HG03280 (cell line): ENCODE measurements around the gene MRAP2.
"Not testable (repeated sequence)": the region's sequence is repeated elsewhere in the genome, so short reads cannot be mapped to it uniquely, and the experiment has no call there.

Experiments
- ATAC-seq: cut with Tn5 transposase; IDR thresholded peaks from one replicate; pipeline ENCODE4 v1.9.1; 2021; ENCODE audit warnings: mild to moderate bottlenecking, moderate library complexity; ENCODE audit not compliant: unreplicated experiment

MRAP2 gene

DNA sequence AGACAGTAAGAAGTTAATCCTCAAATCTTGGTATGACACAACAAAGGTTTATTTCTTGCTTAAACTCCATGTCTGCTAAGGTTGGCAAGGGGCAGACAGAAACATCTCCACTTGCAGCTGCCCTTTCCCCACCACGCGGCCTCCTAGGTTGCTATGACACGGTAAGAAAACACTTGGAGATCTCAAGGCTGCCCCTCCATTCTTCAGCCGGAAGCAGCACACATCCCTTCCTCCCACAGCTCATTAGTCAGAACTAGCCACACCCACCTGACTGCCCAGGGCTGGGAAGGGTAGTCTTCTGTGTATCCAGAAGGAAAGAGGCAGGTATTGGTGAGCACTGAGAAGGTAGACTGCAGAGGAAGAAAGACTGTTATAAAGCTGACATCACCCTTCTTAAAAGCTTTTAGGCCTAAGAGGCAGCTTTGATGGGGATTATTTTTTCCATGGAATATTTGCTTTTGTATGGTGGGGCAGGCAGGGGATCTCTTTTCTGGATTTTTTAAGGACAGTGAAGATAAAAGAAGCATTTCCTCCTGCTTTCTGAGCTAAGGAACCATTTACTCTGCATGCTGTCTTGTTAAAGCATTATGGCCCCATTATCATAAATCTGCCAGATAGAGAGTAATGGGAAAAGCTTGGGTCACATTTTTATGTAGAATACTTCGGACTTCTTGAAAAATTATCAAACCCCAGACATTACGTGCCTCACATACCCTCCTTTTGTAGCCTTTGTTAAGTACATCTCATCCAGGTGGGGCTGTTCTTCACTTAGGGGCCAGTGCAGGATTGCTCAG is 41.6 kb downstream of the MRAP2 start:
- ATAC-seq: no peak

DNA sequence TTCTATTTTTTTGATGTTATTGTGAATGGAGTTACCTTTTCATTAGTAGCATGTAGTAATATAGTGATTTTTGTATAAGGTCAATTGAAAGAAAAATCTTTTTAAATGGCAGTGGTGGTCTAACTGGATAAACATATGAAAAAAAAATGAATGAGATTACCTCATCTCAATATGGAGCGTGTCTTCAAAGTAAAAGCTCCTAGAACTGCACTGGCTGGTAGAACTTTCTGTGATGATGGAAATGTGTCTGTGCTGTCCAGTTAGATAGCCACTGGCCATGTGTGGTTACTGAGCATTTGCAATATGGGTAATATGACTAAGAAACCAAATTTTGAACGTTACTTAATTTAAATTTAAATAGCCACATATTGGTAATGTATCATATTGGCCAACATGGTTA is 44.1 kb downstream of the MRAP2 start:
- no peak for ATAC-seq

- ATAC-seq: no peak
Observed at GRCh38 chr6:84078335-84078734, 44.8 kb downstream of the MRAP2 start.

GRCh38 chr6:84081222-84081621 is 47.6 kb downstream of the MRAP2 start:
- ATAC-seq: no peak

DNA sequence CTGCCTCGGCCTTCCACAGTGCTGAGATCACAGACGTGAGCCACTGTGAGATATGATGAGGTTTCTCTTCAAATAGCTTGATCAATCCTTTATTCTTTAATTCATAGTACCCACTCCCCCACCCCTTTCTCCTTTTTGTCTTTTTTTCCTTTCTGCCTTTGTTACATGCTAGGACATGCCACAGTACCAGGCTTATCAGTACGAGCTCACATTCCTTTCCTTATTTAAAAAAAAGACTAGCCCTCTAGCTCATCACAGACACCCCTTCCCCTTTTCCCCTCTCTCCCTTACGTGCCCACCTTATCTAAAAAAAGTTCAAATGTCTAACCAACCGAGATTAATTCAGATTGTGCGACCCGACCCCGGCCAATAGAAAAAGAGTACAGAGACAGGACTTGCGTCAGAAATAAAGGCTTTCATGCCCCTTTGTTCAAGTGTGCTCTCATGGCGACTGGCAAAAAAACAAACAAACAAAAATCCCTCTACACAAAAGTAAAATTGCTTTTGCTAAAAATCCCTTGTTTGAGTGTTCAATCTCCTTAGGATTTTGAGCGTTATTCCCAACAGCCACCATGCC is 49.2 kb downstream of the MRAP2 start:
- ATAC-seq: no peak

GRCh38 chr6:84084705-84085104 is 51.1 kb downstream of the MRAP2 start:
- ATAC-seq: not testable (repeated sequence)

DNA sequence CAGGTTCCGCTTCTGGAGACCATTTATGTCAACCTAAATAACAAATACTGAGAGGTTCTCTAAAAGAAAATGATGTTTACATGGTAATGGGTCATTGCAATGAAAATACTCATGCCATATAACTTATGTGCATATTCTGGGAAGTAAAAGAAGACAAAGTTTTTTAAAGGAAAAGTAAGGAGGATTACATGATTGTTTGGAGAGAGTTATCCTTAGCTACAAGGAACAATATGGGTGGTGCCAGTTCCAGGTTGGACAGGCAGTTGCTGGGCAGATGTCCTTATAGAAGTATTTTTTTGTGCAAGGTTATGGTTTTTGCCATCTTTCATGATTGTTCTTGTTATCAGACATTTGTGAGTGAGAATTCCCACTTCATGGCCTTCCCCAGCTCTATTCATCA is 52.5 kb downstream of the MRAP2 start:
- no peak for ATAC-seq

GRCh38 chr6:84086545-84087429 is 53.2 kb downstream of the MRAP2 start:
- no peak for ATAC-seq

- ATAC-seq: no peak
Observed at GRCh38 chr6:84089081-84089480, 55.5 kb downstream of the MRAP2 start.

- ATAC-seq: no peak
Observed at GRCh38 chr6:84089552-84089951, 56.0 kb downstream of the MRAP2 start.

DNA sequence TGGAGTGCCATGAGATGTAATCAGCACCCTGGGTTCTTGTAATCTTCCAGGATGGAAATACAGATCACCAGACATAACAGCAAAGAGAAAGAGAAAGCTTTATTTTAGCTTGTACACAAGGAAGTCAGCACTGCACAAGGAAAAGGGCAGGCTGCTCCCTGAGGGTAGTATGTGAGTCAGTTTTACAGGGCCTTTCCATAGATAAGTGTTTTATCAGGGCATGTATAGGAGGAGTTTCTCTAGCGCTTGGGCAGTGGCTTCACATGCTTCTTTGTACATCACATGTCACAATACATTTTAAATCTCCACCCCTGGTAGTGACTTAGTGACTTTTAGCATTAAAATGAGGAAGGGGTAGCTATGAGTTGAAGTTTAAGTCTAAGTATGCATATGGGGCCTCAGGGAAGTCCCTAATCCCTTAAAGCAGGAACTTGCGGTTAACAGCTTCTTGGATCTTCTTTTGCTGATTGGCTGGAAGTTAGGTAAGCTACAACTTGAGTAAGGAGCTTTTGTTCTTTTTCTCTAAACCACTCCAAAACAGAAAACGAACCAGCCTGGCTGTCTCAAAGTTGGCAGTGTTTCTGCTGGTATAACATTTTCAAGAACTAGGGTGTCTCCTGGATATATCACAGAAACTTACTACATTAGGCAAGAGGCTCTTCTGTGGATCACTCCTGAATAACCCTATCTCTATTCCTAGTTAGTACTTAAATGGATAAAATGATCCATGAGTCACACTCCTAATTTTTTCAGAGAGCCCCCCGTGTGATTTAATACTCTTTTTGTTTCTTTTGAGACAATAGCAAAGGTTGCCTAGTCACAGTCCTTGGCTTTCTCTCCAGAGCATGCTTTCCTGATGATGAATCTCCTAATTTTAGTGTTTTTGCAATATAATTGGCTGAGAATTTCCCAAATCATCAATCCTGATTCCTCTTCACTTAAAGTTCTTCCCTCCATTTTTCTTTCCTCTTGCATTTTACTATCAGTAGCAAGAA is 60.2 kb downstream of the MRAP2 start:
- ATAC-seq: no peak

- no peak for ATAC-seq
Observed at GRCh38 chr6:84095156-84095555, 61.6 kb downstream of the MRAP2 start.

GRCh38 chr6:84103029-84103428 is 69.5 kb downstream of the MRAP2 start:
- no peak for ATAC-seq

- ATAC-seq: not testable (repeated sequence)
Observed at GRCh38 chr6:84105215-84105924, 71.8 kb downstream of the MRAP2 start.

DNA sequence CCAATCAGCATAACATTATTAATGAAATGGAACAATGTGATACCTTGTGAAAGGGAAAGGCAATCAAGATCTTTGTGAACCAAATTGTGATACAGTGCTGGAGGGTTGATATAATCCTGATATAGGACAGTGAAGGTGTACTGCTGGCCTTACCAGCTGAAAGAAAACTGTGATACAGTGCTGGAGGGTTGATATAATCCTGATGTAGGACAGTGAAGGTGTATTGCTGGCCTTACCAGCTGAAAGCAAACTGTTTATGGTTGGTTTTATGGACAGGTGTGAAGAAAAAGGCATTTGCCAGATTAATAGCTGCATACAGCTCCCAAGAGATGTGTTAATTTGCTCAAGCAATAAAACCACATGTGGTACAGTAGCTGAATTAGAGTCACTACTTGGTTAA is 73.9 kb downstream of the MRAP2 start:
- no peak for ATAC-seq

- ATAC-seq: not testable (repeated sequence)
Observed at GRCh38 chr6:84111351-84111750, 77.8 kb downstream of the MRAP2 start.

DNA sequence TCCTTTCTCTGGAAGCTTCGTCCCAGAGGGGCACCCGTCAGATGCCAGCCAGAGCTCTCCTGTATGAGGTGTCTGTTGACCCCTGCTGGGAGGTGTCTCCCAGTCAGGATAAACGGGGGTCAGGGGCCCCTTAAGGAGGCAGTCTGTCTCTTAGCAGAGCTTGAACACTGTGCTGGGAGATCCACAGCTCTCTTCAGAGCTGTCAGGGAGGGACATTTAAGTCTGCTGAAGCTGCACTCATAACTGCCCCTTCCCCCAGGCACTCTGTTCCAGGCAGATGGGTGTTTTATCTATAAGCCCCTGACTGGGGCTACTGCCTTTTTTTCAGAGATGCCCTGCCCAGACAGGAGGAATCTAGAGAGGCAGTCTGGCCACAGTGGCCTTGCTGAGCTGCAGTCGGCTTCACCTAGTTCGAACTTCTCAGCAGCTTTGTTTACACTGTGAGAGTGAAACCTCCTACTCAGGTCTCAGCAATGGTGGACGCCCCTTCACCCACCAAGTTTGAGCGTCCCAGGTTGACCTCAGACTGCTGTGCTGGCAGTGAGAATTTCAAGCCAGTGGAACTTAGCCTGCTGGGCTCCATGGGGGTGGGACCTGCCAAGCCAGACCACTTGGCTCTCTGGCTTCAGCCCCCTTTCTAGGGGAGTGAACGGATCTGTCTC is 81.5 kb downstream of the MRAP2 start:
- ATAC-seq: not testable (repeated sequence)

GRCh38 chr6:84118191-84118590 is 84.6 kb downstream of the MRAP2 start:
- no peak for ATAC-seq

GRCh38 chr6:84119277-84119676 is 85.7 kb downstream of the MRAP2 start:
- ATAC-seq: no peak
